ENCODE measurements around the gene EIF4G3.

Gene EIF4G3

DNA sequence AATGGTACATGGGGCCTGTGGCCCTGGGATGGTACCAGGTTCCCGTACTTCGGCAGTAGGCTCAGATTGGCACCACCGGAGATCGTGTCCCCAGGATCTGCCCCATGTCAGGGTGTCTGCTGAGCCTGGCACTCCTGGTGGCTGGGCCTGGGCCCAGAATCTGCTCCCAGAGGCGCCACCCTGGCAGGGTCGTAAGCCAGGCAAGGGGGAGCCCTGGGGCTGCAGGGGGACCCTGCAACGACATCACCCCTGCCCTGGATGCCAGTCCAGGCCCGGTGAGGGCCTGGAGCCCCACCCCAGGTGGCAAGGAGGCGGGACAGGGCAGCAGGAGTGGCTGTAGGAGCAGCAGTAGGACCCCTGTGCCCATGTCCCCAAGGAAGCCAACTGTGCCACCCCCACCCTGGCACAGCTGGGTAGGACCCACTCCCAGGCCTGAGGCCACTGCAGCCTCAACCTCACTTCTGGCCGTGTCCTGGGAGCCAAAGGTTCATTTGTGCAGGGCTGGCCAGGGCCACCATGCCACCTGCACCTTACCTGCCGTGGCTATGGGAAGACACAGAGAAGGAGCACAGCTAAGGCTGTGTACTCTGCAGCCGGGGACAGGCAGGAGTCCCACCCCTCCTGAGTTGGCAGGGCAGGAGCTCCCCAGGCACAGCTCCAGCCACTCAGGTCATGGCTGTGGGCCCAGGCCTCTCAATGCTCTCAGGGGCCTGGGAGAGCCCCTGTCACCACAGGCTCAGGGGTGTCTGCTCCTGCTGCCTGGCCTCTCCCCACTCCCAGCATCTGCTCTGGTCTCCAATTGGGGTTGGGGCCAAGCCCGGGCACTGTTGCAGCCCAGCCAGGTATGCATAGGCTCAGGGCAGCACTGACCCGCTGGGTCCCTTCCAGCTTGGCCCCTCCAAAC lies 141.7 kb downstream of the EIF4G3 start:
- H4K20me1 ChIP-seq (ENCODE audit: control insufficient read depth, insufficient read depth, low read depth, low read length), result no peaks in the 10 kb centered on the region
- no peaks in the 10 kb centered on the region for H3K27me3 ChIP-seq (ENCODE audit: control insufficient read depth, low read length)
- no peaks in the 10 kb centered on the region for H3K4me1 ChIP-seq (ENCODE audit: control insufficient read depth, low read length)
- peaks cover 59% of the 10 kb centered on the region for H3K79me2 ChIP-seq (ENCODE audit: control insufficient read depth, low read length)
- TF ChIP-seq EZH2phosphoT487 (IDR thresholded peaks at IDR 0.05; ENCODE audit: borderline replicate concordance, low read length), result no peak
- TF ChIP-seq, protein P1, sequence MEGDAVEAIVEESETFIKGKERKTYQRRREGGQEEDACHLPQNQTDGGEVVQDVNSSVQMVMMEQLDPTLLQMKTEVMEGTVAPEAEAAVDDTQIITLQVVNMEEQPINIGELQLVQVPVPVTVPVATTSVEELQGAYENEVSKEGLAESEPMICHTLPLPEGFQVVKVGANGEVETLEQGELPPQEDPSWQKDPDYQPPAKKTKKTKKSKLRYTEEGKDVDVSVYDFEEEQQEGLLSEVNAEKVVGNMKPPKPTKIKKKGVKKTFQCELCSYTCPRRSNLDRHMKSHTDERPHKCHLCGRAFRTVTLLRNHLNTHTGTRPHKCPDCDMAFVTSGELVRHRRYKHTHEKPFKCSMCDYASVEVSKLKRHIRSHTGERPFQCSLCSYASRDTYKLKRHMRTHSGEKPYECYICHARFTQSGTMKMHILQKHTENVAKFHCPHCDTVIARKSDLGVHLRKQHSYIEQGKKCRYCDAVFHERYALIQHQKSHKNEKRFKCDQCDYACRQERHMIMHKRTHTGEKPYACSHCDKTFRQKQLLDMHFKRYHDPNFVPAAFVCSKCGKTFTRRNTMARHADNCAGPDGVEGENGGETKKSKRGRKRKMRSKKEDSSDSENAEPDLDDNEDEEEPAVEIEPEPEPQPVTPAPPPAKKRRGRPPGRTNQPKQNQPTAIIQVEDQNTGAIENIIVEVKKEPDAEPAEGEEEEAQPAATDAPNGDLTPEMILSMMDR (IDR thresholded peaks at IDR 0.05; ENCODE audit: low read depth, low read length, poor library complexity, severe bottlenecking), result no peak
- no peak overlapping the region for H3K4me2 ChIP-seq (ENCODE audit: low read length)
- H3F3A ChIP-seq (ENCODE audit: control insufficient read depth, insufficient read depth), result no peaks in the 10 kb centered on the region
- no peak overlapping the region for H3K4me3 ChIP-seq (ENCODE audit: low read length)
- no peak overlapping the region for H3K27ac ChIP-seq (ENCODE audit: low read depth, low read length)
- H3K9me2 ChIP-seq (replicated peaks; ENCODE audit: control insufficient read depth, low read length), result no peaks in the 10 kb centered on the region
- H3K36me3 ChIP-seq (ENCODE audit: control insufficient read depth, low read length), result peaks cover 20% of the 10 kb centered on the region
- peaks cover 6% of the 10 kb centered on the region; the same call in 1 of the 2 replicates for H3K9me3 ChIP-seq (ENCODE audit: control insufficient read depth, insufficient read depth, low read length)

DNA sequence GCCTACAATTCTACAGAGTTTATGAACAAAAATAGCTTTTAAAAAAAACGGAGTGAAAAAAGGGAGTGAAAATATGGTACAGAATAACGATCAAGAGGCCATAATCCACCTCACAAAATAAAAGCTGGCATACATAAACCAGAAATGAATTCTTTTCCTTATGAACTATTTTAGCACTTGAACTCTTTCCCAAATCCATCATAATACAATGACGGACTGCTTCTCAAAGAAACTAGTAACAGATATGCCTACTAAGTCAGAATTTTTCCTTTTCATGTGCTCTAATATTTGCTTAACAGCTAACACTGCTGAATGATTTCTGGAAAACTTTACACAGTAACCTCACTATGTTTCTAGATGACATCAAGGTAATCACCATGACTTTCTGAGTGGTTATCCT lies 144.0 kb downstream of the EIF4G3 start:
- Histone ChIP-seq H3K9me2 (replicated peaks; ENCODE audit: control insufficient read depth, low read length) (no peaks in the 10 kb centered on the region), H3K36me3 (ENCODE audit: control insufficient read depth, low read length) (peaks cover 15% of the 10 kb centered on the region), H3K4me2 (ENCODE audit: low read length) (no peak overlapping the region), H3K4me1 (ENCODE audit: control insufficient read depth, low read length) (no peaks in the 10 kb centered on the region), H3K27me3 (ENCODE audit: control insufficient read depth, low read length) (no peaks in the 10 kb centered on the region), H3K9me3 (ENCODE audit: control insufficient read depth, insufficient read depth, low read length) (peaks cover 6% of the 10 kb centered on the region; the same call in 1 of the 2 replicates), H3K79me2 (ENCODE audit: control insufficient read depth, low read length) (peaks cover 48% of the 10 kb centered on the region), H3K4me3 (ENCODE audit: low read length) (no peak overlapping the region), H4K20me1 (ENCODE audit: control insufficient read depth, insufficient read depth, low read depth, low read length) (no peaks in the 10 kb centered on the region), H3K27ac (ENCODE audit: low read depth, low read length) (no peak overlapping the region), H3F3A (ENCODE audit: control insufficient read depth, insufficient read depth) (no peaks in the 10 kb centered on the region)
- TF ChIP-seq, protein P1 (IDR thresholded peaks at IDR 0.05; ENCODE audit: low read depth, low read length, poor library complexity, severe bottlenecking), result no peak
- TF ChIP-seq EZH2phosphoT487 (IDR thresholded peaks at IDR 0.05; ENCODE audit: borderline replicate concordance, low read length), result no peak

DNA sequence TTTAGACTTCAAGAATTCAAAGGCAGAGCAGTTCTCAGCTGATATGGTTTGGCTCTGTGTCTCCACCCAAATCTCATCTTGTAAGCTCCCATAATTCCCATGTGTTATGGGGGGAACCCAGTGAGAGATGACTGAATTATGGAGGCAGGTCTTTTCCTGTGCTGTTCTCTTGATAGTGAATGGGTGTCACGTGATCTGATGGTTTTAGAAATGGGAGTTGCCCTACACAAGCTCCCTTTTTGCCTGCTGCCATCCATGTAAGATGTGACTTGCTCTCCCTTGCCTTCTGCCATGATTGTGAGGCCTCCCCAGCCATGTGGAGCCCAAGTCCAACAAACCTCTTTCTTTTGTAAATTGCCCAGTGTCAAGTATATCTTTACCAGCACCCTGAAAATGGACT lies 146.5 kb downstream of the EIF4G3 start:
- peaks cover 6% of the 10 kb centered on the region; the same call in 1 of the 2 replicates for H3K36me3 ChIP-seq (ENCODE audit: control insufficient read depth, low read length)

More for the DNA sequence above, 146.5 kb downstream of the EIF4G3 start:
- Histone ChIP-seq H4K20me1 (ENCODE audit: control insufficient read depth, insufficient read depth, low read depth, low read length) (no peaks in the 10 kb centered on the region), H3K4me1 (ENCODE audit: control insufficient read depth, low read length) (no peaks in the 10 kb centered on the region), H3K9me3 (ENCODE audit: control insufficient read depth, insufficient read depth, low read length) (no peaks in the 10 kb centered on the region), H3K9me2 (replicated peaks; ENCODE audit: control insufficient read depth, low read length) (no peaks in the 10 kb centered on the region), H3K27ac (ENCODE audit: low read depth, low read length) (no peak overlapping the region), H3K4me3 (ENCODE audit: low read length) (no peak overlapping the region), H3F3A (ENCODE audit: control insufficient read depth, insufficient read depth) (no peaks in the 10 kb centered on the region), H3K79me2 (ENCODE audit: control insufficient read depth, low read length) (peaks cover 36% of the 10 kb centered on the region), H3K4me2 (ENCODE audit: low read length) (no peak overlapping the region), H3K27me3 (ENCODE audit: control insufficient read depth, low read length) (no peaks in the 10 kb centered on the region)
- TF ChIP-seq, protein P1 (IDR thresholded peaks at IDR 0.05; ENCODE audit: low read depth, low read length, poor library complexity, severe bottlenecking), result no peak
- no peak for TF ChIP-seq EZH2phosphoT487 (IDR thresholded peaks at IDR 0.05; ENCODE audit: borderline replicate concordance, low read length)
